Measurements from ENCODE around the gene PARD3B. TPM values are rescaled to one million over a fixed set of nuclear protein-coding genes. Genes with fewer than 3 reads are reported as not detected.

PARD3B gene
- total RNA-seq, 1 experiment from 2014 or later: 10.1 TPM

DNA sequence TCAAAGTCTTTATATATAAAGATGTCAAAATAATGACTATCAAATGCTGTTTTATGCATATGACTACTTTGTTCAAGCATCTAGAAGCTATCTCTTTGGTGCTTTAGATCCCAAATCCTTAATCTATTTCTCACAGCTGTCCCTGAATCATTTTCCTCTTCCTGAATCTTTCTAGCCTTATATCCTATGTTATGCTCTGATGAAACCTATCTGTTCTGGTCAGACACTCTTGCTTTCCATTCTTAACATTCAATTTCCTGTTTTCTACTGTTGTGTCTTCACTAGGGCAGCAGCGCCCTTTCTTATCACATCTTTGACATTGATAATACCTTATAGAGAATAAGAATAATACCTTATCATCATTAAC lies 6.3 kb upstream of the PARD3B start:
- Mint-ChIP-seq H3K36me3 (ENCODE audit: insufficient read depth, unreplicated experiment) (no peaks in the 10 kb centered on the region), H3K27ac (ENCODE audit: unreplicated experiment) (no peak overlapping the region), H3K4me3 (ENCODE audit: low read depth, unreplicated experiment) (no peak overlapping the region), H3K27me3 (ENCODE audit: unreplicated experiment) (no peaks in the 10 kb centered on the region), H3K9me3 (ENCODE audit: low read depth, unreplicated experiment) (no peaks in the 10 kb centered on the region), H3K4me1 (ENCODE audit: low read depth, unreplicated experiment) (peaks cover 23% of the 10 kb centered on the region)
- DNase-seq: no peak
- no TSS peak for BruUV-seq (replicated peaks)
- TF ChIP-seq, protein P1, sequence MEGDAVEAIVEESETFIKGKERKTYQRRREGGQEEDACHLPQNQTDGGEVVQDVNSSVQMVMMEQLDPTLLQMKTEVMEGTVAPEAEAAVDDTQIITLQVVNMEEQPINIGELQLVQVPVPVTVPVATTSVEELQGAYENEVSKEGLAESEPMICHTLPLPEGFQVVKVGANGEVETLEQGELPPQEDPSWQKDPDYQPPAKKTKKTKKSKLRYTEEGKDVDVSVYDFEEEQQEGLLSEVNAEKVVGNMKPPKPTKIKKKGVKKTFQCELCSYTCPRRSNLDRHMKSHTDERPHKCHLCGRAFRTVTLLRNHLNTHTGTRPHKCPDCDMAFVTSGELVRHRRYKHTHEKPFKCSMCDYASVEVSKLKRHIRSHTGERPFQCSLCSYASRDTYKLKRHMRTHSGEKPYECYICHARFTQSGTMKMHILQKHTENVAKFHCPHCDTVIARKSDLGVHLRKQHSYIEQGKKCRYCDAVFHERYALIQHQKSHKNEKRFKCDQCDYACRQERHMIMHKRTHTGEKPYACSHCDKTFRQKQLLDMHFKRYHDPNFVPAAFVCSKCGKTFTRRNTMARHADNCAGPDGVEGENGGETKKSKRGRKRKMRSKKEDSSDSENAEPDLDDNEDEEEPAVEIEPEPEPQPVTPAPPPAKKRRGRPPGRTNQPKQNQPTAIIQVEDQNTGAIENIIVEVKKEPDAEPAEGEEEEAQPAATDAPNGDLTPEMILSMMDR (IDR thresholded peaks at IDR 0.05; ENCODE audit: unreplicated experiment): no peak
- CTCF ChIA-PET: interaction anchor here (1.0 kb wide), 1 partner anchor 191 kb away, joined by 10 read pairs; no protein-coding TSS in a partner anchor
- intact Hi-C loops (cut with micrococcal nuclease; ENCODE audit: unreplicated experiment): no loop called here

DNA sequence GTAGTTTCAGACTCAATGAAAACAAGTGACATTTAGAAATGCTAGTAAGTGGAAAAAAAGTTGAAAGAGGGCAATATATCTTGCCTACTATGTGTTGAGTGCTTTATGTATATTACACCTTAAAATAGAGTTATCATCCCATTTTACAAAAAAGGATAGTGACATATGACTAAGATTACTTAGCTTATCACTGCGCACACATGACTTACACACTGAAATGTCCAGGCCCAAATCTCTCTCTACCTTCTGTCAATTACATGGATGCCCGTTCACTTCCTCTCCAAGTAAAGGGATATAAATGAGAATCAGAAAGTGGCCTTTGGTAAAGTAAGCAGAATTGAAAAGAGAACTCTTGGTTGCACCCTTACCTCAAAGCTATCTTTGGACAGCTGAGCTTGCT lies 3.6 kb upstream of the PARD3B start:
- intact Hi-C loops (cut with micrococcal nuclease; ENCODE audit: unreplicated experiment): loop anchor here (5.0 kb wide), 1 partner anchor 151 kb away; no protein-coding TSS in a partner anchor
- no peak overlapping the region for H3K4me3 Mint-ChIP-seq (ENCODE audit: low read depth, unreplicated experiment)
- TF ChIP-seq, protein P1 (IDR thresholded peaks at IDR 0.05; ENCODE audit: unreplicated experiment): no peak
- CTCF ChIA-PET: no interaction called here
- DNase-seq: no peak
- no peaks in the 10 kb centered on the region for H3K9me3 Mint-ChIP-seq (ENCODE audit: low read depth, unreplicated experiment)
- H3K36me3 Mint-ChIP-seq (ENCODE audit: insufficient read depth, unreplicated experiment): peaks cover 16% of the 10 kb centered on the region
- H3K27me3 Mint-ChIP-seq (ENCODE audit: unreplicated experiment): no peaks in the 10 kb centered on the region
- no TSS peak for BruUV-seq (replicated peaks)
- peaks cover under 1% of the 10 kb centered on the region for H3K4me1 Mint-ChIP-seq (ENCODE audit: low read depth, unreplicated experiment)
- no peak overlapping the region for H3K27ac Mint-ChIP-seq (ENCODE audit: unreplicated experiment)

DNA sequence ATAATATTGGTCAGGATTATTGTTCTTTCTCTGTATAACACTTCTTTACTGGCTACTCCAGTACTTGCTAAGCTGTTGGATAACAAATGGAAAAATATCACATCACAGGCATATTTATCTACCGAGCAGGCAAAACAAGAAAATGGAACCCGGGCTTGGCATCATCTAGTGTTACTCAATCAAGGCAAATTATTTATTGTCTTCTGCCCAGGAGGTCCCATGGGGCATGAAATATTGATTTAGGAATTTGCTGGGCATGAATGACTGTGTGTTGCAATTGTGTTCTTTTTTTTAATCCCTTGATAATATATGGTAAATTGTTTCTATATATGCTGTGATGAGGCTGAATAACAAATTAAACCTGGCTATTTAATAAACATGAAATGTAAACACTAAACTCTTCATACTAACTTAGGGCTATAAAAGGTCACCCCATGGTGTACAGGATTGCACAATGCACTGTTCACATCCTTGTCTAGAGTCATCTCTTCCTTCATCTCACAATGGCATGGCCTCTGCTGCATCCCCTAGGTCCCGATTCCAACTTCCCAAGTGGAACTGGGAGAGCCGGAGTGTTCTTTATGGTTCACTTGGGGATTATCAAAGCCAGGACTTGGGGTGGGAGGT lies 2.2 kb upstream of the PARD3B start:
- TF ChIP-seq, protein P1 (IDR thresholded peaks at IDR 0.05; ENCODE audit: unreplicated experiment): no peak
- H3K27ac Mint-ChIP-seq (ENCODE audit: unreplicated experiment): no peak overlapping the region
- BruUV-seq (replicated peaks): no TSS peak
- no peaks in the 10 kb centered on the region for H3K4me1 Mint-ChIP-seq (ENCODE audit: low read depth, unreplicated experiment)
- H3K27me3 Mint-ChIP-seq (ENCODE audit: unreplicated experiment): no peaks in the 10 kb centered on the region
- H3K4me3 Mint-ChIP-seq (ENCODE audit: low read depth, unreplicated experiment): no peak overlapping the region
- no peak for DNase-seq
- no peaks in the 10 kb centered on the region for H3K9me3 Mint-ChIP-seq (ENCODE audit: low read depth, unreplicated experiment)
- intact Hi-C loops (cut with micrococcal nuclease; ENCODE audit: unreplicated experiment): loop anchor here (5.0 kb wide), 1 partner anchor 149 kb away; no protein-coding TSS in a partner anchor
- peaks cover 16% of the 10 kb centered on the region for H3K36me3 Mint-ChIP-seq (ENCODE audit: insufficient read depth, unreplicated experiment)
- CTCF ChIA-PET: no interaction called here

DNA sequence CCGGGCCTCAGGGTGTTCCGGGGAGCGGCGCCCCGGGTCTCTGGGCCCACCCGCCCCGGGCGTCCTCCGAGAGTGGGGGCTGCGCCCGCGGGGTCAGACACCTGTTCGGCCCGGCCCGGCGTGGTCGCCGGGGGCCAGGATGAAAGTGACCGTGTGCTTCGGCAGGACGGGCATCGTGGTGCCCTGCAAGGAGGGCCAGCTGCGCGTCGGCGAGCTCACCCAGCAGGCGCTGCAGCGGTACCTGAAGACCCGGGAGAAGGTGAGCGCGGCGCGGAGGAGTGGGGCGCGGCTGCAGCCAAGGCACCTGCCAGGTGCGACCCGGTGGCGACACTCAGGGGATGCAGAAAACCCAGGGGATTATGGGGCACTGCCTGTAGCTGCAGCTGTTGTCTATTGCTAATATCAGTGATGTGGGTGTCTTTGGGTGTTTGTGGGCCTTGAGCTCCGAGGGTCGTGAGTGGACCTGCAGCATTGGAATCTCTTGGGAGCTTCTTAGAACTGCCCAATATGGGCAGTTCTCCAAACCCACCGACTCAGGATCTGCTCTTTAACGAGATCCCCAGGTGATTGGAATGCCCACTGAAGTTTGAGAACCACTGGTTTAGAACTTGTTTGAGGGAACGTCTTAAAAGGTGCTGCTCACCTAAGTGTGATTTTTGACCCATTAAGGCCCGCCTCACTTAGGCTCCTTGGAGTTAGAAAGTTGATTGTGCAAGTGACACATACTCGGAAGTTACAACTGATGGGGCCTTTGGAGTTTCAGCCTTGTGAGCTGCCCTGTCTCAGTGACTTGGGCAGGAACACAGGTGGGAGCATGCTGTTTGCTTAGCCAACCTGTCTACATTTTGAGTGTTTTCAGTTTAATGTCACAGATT lies 823 bp downstream of the PARD3B start:
- CTCF ChIA-PET: interaction anchor here (0.7 kb wide), 1 partner anchor 474 kb away, joined by 6 read pairs; no protein-coding TSS in a partner anchor
- intact Hi-C loops (cut with micrococcal nuclease; ENCODE audit: unreplicated experiment): loop anchor here (5.0 kb wide), 2 partner anchors 66 to 204 kb away; no protein-coding TSS in a partner anchor
- TF ChIP-seq, protein P1 (IDR thresholded peaks at IDR 0.05; ENCODE audit: unreplicated experiment): no peak
- Mint-ChIP-seq H3K9me3 (ENCODE audit: low read depth, unreplicated experiment) (no peaks in the 10 kb centered on the region), H3K4me3 (ENCODE audit: low read depth, unreplicated experiment) (peak overlapping the region; percentile 97), H3K27ac (ENCODE audit: unreplicated experiment) (peak overlapping the region; percentile 62), H3K4me1 (ENCODE audit: low read depth, unreplicated experiment) (no peaks in the 10 kb centered on the region), H3K27me3 (ENCODE audit: unreplicated experiment) (no peaks in the 10 kb centered on the region), H3K36me3 (ENCODE audit: insufficient read depth, unreplicated experiment) (peaks cover 16% of the 10 kb centered on the region)
- DNase-seq: peak; percentile 68
- BruUV-seq (replicated peaks): no TSS peak
